NOMO-1 treated with DMSO at 0.1 percent for 48 hours (cell line): ENCODE results near the gene NEURL1.
A peak's percentile ranks its signal among the peaks of the same experiment; 100 is the strongest.

Experiments used
- DNase-seq: peaks from one replicate; lab custom pipeline; 2025; ENCODE audit not compliant: unreplicated experiment; lab: John Stamatoyannopoulos, UW

Gene NEURL1

GRCh38 chr10:103544657-103545310, 51.3 kb downstream of the NEURL1 start:
- no peak for DNase-seq

- no peak for DNase-seq
Observed at GRCh38 chr10:103545366-103545765, 51.9 kb downstream of the NEURL1 start.

GRCh38 chr10:103545771-103546281, 52.3 kb downstream of the NEURL1 start:
- no peak for DNase-seq

GRCh38 chr10:103546401-103546800, 52.9 kb downstream of the NEURL1 start:
- DNase-seq: no peak

- DNase-seq: no peak
Observed at GRCh38 chr10:103547391-103547946, 54.0 kb downstream of the NEURL1 start.

- no peak for DNase-seq
Observed at GRCh38 chr10:103548006-103548405, 54.5 kb downstream of the NEURL1 start.

- no peak for DNase-seq
Observed at GRCh38 chr10:103548581-103549348, 55.3 kb downstream of the NEURL1 start.

GRCh38 chr10:103549349-103549685, 55.8 kb downstream of the NEURL1 start:
- no peak for DNase-seq

GRCh38 chr10:103550229-103550628, 56.7 kb downstream of the NEURL1 start:
- no peak for DNase-seq

GRCh38 chr10:103551619-103552602, 58.4 kb downstream of the NEURL1 start:
- DNase-seq: peak; percentile 49

- DNase-seq: no peak
Observed at GRCh38 chr10:103552856-103553742, 59.6 kb downstream of the NEURL1 start.

- no peak for DNase-seq
Observed at GRCh38 chr10:103553743-103554487, 60.4 kb downstream of the NEURL1 start.

GRCh38 chr10:103554488-103555324, 61.2 kb downstream of the NEURL1 start:
- peak; percentile 67 for DNase-seq

- DNase-seq: no peak
Observed at GRCh38 chr10:103555325-103555649, 61.8 kb downstream of the NEURL1 start.

- no peak for DNase-seq
Observed at GRCh38 chr10:103555712-103556111, 62.2 kb downstream of the NEURL1 start.

GRCh38 chr10:103556383-103557007, 63.0 kb downstream of the NEURL1 start:
- DNase-seq: no peak

GRCh38 chr10:103557455-103557854, 64.0 kb downstream of the NEURL1 start:
- no peak for DNase-seq

GRCh38 chr10:103558911-103559310, 65.4 kb downstream of the NEURL1 start:
- no peak for DNase-seq
